Sigmoid colon (tissue), 7 donors: ENCODE results near the gene PLEKHM2. TPM values are rescaled to one million over a fixed set of nuclear protein-coding genes. Genes with fewer than 3 reads are reported as not detected.

Source experiments
- DNase-seq: peaks from one replicate; pipeline ENCODE4 v3.0.0-alpha.2; 2019
- H3K27ac ChIP-seq, 4 donors: fragments of 200-600 bp; sonication (generic); one replicate each; pipeline ENCODE4 v1.5.1; 2016 to 2019; ENCODE audit warnings: mild to moderate bottlenecking in 1 of 4
- H3K27me3 ChIP-seq, 3 donors: fragments of 200-600 bp; sonication (generic); one replicate each; pipeline ENCODE4 v1.5.1; 2019; ENCODE audit warnings: mild to moderate bottlenecking in 1 of 3
- H3K36me3 ChIP-seq, 4 donors: fragments of 200-600 bp; sonication (generic); one replicate each; pipeline ENCODE4 v1.5.1; 2016 to 2019
- H3K4me1 ChIP-seq, 4 donors: fragments of 200-600 bp; sonication (generic); one replicate each; pipeline ENCODE4 v1.5.1; 2017 to 2019
- H3K4me3 ChIP-seq, 4 donors: fragments of 200-600 bp; sonication (generic); one replicate each; pipeline ENCODE4 v1.5.1; 2017 to 2019; ENCODE audit warnings: mild to moderate bottlenecking in 2 of 4, moderate library complexity in 1 of 4
- H3K9me3 ChIP-seq, 4 donors: fragments of 200-600 bp in 3 of 4; sonication (generic) in 3 of 4; one replicate each; pipeline versions ENCODE4 v1.5.1 to v1.6.1; 2013 to 2019
- EP300 ChIP-seq, 4 donors: sonication (generic); formaldehyde crosslinking; IDR thresholded peaks; one replicate each; pipeline ENCODE4 v1.6.1; 2017; ENCODE audit warnings: antibody characterized with exemption in 4 of 4
- POLR2A ChIP-seq, 2 donors: fragments of 450-650 bp; IDR thresholded peaks; one replicate each; pipeline ENCODE4 v1.6.1; 2016; ENCODE audit warnings: antibody characterized with exemption in 2 of 2, mild to moderate bottlenecking in 2 of 2, moderate library complexity in 2 of 2
- POLR2AphosphoS5 ChIP-seq, 4 donors: sonication (generic); formaldehyde crosslinking; IDR thresholded peaks; one replicate each; pipeline ENCODE4 v1.6.1; 2017; ENCODE audit warnings: antibody characterized with exemption in 4 of 4
- WGBS, 2 donors: extraction: QIAGEN DNeasy Blood & Tissue Kit; methylation state at CpG; one replicate each; pipeline ENCODE4 v1.1.7; 2013; 5-methylcytosine and 5-hydroxymethylcytosine counted together
- intact Hi-C: fragments of 100-400 bp; cut with DNase I; formaldehyde crosslinking; loops from one replicate; pipeline ENCODE4 v1.15.1; 2023
- polyA plus RNA-seq, 3 donors: library from polyadenylated mRNA; stranded (reverse); fragments of 200-250 nt; gene quantifications; one replicate each; pipeline ENCODE4 v1.2.3, GENCODE V29; 2013
- total RNA-seq, 4 donors: library from RNA; depleted of rRNA; stranded (reverse); fragments of >200 nt; gene quantifications; one replicate each; pipeline ENCODE4 v1.1.0, GENCODE V29; 2016
- TF ChIP-seq, protein P1 (sequence below), 4 experiments: fragments of 450-650 bp in 3 of 4; fragments of 200-600 bp in 1 of 4; IDR thresholded peaks; one replicate each; pipeline ENCODE4 v1.5.1; 2016 to 2019; ENCODE audit warnings: antibody characterized with exemption in 4 of 4, mild to moderate bottlenecking in 3 of 4, moderate library complexity in 2 of 4
- donor health status: healthy with polysubstance abuse.
- donor health status: Bipolar disorder and iron deficiency.
- donor health status: healthy.

The PLEKHM2 gene
- total and polyA plus RNA-seq, 7 donors, result 19.8 to 49.6 (median 28.9) TPM

DNA sequence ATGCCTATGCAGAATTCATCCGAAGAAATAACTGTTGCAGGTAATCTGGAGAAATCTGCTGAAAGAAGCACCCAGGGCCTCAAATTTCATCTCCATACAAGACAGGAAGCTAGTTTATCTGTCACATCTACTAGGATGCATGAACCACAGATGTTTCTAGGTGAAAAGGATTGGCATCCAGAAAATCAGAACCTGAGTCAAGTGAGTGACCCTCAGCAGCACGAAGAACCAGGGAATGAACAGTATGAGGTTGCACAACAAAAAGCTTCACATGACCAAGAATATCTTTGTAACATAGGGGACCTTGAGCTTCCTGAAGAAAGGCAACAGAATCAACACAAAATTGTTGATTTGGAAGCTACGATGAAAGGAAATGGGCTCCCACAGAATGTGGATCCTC is 24.0 kb upstream of the PLEKHM2 start:
- no peaks in the 10 kb centered on the region for H3K4me1 ChIP-seq
- no peaks in the 10 kb centered on the region for H3K27me3 ChIP-seq
- H3K36me3 ChIP-seq, result peaks cover 5 to 63% (median 25%) of the 10 kb centered on the region in 4 donors
- intact Hi-C loops, result no loop called here
- no peaks in the 10 kb centered on the region for H3K9me3 ChIP-seq
- H3K27ac ChIP-seq, result no peak overlapping the region
- no peak for DNase-seq
- WGBS, 2 donors, result 95 to 99% methylated on average over 3 of the region's 3 CpGs
- TF ChIP-seq POLR2AphosphoS5 (IDR thresholded peaks at IDR 0.05) (no peak), EP300 (IDR thresholded peaks at IDR 0.05) (no peak), POLR2A (IDR thresholded peaks at IDR 0.05) (no peak)
- TF ChIP-seq, protein P1, sequence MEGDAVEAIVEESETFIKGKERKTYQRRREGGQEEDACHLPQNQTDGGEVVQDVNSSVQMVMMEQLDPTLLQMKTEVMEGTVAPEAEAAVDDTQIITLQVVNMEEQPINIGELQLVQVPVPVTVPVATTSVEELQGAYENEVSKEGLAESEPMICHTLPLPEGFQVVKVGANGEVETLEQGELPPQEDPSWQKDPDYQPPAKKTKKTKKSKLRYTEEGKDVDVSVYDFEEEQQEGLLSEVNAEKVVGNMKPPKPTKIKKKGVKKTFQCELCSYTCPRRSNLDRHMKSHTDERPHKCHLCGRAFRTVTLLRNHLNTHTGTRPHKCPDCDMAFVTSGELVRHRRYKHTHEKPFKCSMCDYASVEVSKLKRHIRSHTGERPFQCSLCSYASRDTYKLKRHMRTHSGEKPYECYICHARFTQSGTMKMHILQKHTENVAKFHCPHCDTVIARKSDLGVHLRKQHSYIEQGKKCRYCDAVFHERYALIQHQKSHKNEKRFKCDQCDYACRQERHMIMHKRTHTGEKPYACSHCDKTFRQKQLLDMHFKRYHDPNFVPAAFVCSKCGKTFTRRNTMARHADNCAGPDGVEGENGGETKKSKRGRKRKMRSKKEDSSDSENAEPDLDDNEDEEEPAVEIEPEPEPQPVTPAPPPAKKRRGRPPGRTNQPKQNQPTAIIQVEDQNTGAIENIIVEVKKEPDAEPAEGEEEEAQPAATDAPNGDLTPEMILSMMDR (IDR thresholded peaks at IDR 0.05), result no peak
- H3K4me3 ChIP-seq, result no peak overlapping the region

DNA sequence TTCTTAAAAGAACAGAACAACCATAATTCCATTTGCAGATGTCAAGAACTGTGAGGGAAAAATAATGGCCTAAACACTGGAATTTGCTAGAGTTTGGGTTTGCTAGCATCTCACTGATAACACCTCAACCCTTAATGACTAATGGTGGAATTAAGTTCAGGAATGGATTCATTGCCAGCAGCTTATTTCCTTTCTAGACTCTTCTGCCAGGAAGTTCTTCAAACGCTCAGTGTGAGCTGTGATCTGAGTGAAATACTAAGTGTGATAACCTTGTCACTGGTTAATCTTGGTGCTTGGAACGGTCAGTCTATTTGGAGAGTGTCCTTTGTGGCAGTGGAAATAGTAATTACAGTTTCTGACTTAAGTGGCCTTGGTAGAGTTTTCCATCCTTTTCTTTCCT is 21.6 kb upstream of the PLEKHM2 start:
- intact Hi-C loops, result no loop called here

DNA sequence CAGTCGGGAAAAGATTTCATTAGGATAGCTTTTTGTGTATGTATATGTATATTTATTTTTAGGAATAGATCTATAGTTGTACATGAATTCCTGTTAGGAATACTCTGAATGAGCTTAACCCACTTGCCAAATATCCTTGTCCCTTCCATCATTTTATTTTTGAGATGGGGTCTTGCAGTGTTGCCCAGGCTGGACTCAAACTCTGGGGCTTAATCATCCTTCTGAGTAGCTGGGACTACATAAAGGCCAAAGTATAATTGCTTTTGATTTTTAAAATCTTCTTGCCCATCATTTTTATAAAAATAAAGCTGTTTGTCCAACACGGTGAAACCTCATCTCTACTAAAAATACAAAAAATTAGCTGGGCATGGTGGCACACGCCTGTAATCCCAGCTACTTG is 20.2 kb upstream of the PLEKHM2 start:
- no peaks in the 10 kb centered on the region for H3K4me1 ChIP-seq
- H3K4me3 ChIP-seq, result no peak overlapping the region
- no peaks in the 10 kb centered on the region for H3K9me3 ChIP-seq
- intact Hi-C loops, result no loop called here
- no peak overlapping the region for H3K27ac ChIP-seq
- no peak for DNase-seq
- 91 to 96% methylated on average over 3 of the region's 3 CpGs for WGBS, 2 donors
- TF ChIP-seq, protein P1 (IDR thresholded peaks at IDR 0.05), result no peak
- TF ChIP-seq EP300 (IDR thresholded peaks at IDR 0.05) (no peak), POLR2A (IDR thresholded peaks at IDR 0.05) (no peak), POLR2AphosphoS5 (IDR thresholded peaks at IDR 0.05) (no peak)
- H3K36me3 ChIP-seq, result peaks cover 5 to 38% (median 18%) of the 10 kb centered on the region in 4 donors
- H3K27me3 ChIP-seq, result no peaks in the 10 kb centered on the region

More for the DNA sequence above, 21.6 kb upstream of the PLEKHM2 start:
- Histone ChIP-seq H3K4me3 (no peak overlapping the region), H3K36me3 (peaks cover 5 to 46% (median 20%) of the 10 kb centered on the region in 4 donors), H3K4me1 (no peaks in the 10 kb centered on the region), H3K27me3 (no peaks in the 10 kb centered on the region), H3K27ac (no peak overlapping the region), H3K9me3 (no peaks in the 10 kb centered on the region)
- no peak for DNase-seq
- TF ChIP-seq, protein P1 (IDR thresholded peaks at IDR 0.05), result no peak
- TF ChIP-seq EP300 (IDR thresholded peaks at IDR 0.05), result no peak
- TF ChIP-seq POLR2AphosphoS5 (IDR thresholded peaks at IDR 0.05), result no peak
- WGBS, 2 donors, result 88 to 89% methylated on average over 2 of the region's 2 CpGs

DNA sequence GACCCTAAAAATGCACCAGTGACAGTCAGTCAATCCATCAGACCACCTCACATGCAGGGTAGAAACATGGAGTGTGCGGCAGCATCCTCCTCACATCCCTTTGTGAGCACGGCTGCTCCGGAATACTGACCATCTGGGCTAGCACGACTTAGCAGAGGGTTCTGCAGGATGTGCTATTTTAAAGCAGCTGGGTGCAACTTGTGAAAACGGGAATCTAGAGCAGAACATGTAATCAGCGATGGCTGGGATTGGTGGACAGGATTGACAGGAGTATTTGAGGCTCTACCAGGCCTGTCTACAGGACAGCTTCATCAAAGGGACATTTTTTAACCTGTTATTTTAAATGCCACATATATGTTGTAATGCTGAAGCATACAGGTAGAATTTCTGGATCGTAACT is 16.8 kb upstream of the PLEKHM2 start:
- H3K4me1 ChIP-seq, result no peaks in the 10 kb centered on the region
- H3K27me3 ChIP-seq, result no peaks in the 10 kb centered on the region
- no peaks in the 10 kb centered on the region for H3K9me3 ChIP-seq
- H3K36me3 ChIP-seq, result peaks cover 0 to 3% (median 1%) of the 10 kb centered on the region in 4 donors
- no peak overlapping the region for H3K4me3 ChIP-seq
- no peak for DNase-seq
- H3K27ac ChIP-seq, result no peak overlapping the region
- 90 to 91% methylated on average over 7 of the region's 7 CpGs for WGBS, 2 donors
- intact Hi-C loops, result no loop called here
- TF ChIP-seq, protein P1 (IDR thresholded peaks at IDR 0.05), result no peak
- no peak for TF ChIP-seq POLR2AphosphoS5 (IDR thresholded peaks at IDR 0.05)
- TF ChIP-seq EP300 (IDR thresholded peaks at IDR 0.05), result no peak
- no peak for TF ChIP-seq POLR2A (IDR thresholded peaks at IDR 0.05)

DNA sequence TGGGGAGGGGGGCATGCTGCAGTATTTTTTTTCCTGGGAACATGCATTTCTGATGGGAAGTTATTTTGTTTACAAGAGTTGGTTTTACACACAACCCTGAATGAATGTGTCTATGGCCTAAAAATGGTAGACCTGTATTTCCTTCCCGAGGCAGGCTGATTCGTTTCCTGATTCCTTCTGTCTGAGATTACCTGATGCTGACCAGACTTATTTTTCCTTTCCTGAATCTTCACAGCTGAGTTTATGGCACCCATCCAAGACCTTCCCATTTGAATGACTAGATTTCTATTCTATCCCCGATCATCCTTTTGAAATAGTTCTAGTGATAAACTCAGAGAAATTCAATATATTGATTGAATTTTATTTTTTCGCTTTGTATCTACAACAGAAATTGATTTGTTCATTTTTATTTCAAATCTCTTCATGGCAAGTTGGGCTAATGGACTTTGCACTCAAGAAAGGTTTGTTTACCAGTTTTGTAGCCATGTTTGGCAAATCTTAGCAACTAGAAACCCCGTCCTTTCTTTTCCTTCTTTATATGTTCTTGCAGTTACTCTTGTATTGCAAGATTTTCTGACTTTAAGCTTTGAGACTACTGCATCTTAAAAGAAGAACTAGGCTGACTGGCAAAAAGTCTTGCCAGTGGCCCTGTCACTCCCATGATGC is 15.9 kb upstream of the PLEKHM2 start:
- TF ChIP-seq EP300 (IDR thresholded peaks at IDR 0.05) (no peak), POLR2AphosphoS5 (IDR thresholded peaks at IDR 0.05) (no peak), POLR2A (IDR thresholded peaks at IDR 0.05) (no peak)
- TF ChIP-seq, protein P1 (IDR thresholded peaks at IDR 0.05), result no peak

More for the DNA sequence above, 15.9 kb upstream of the PLEKHM2 start:
- Histone ChIP-seq H3K27ac (no peak overlapping the region), H3K36me3 (no peaks in the 10 kb centered on the region), H3K27me3 (no peaks in the 10 kb centered on the region), H3K4me3 (no peak overlapping the region), H3K4me1 (no peaks in the 10 kb centered on the region), H3K9me3 (no peaks in the 10 kb centered on the region)
- intact Hi-C loops, result no loop called here
- no peak for DNase-seq
- WGBS, 2 donors, result 41 to 69% methylated on average over 5 of the region's 5 CpGs
